Measurements from ENCODE around the gene PPCDC. TPM values are rescaled to one million over a fixed set of nuclear protein-coding genes. Genes with fewer than 3 reads are reported as not detected.

PPCDC gene
- polyA plus RNA-seq, 1 donor (not counting 4 experiments of a cell fraction or from before 2014, with no cell fraction given): 11.9 TPM

DNA sequence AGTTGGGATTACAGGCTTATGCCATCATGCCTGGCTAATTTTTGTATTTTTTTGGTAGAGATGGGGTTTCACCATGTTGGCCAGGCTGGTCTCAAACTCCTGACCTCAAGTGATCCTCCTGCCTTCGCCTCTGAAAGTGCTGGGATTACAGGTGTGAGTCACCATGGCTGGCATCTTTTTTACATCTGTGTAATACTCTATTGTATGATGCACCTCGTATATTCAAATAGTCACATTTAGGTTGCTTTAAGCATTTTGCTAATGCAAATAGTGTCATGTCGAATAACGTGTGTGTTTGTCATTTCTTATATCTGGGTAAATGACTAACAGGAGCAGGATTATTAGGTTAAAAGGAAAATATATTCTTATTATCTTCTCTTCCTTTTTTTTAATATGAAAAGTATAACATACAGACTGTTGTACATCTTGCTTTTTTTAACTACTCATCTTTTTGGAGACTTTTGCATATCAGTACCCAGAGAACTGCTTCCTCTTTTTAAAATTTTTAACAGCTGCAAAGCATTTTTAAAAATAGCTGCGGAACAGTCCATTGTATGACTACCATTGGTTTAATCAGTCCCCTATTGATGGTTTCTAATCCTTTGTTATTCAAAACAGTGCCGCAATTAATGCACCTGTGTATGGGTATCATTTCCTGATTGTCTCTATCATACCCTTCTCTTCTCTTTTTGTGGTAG is 14.6 kb upstream of the PPCDC start:
- no peak for FAIRE-seq
- Histone ChIP-seq H3K9ac (ENCODE audit: control insufficient read depth, extremely low read depth, insufficient read depth, low read length) (no peak overlapping the region), H3K9me3 (ENCODE audit: control insufficient read depth, low read depth, low read length) (no peaks in the 10 kb centered on the region), H3K4me3 (ENCODE audit: control insufficient read depth in 2 of 3, extremely low read depth in 1 of 3, insufficient read depth in 2 of 3, low read depth in 1 of 3, low read length in 3 of 3) (no peak overlapping the region), H3K4me1 (ENCODE audit: control insufficient read depth, extremely low read depth, insufficient read depth, low read length) (no peaks in the 10 kb centered on the region), H3K36me3 (ENCODE audit: control insufficient read depth in 2 of 2, extremely low read depth in 1 of 2, insufficient read depth in 2 of 2, low read length in 2 of 2) (no peaks in the 10 kb centered on the region), H3K4me2 (ENCODE audit: control insufficient read depth, extremely low read depth, insufficient read depth, low read depth, low read length) (no peak overlapping the region), H4K20me1 (ENCODE audit: control insufficient read depth, extremely low read depth, insufficient read depth, low read length) (no peaks in the 10 kb centered on the region), H3K27ac (ENCODE audit: control insufficient read depth, insufficient read depth, low read length) (no peak overlapping the region), H3K79me2 (ENCODE audit: control insufficient read depth, insufficient read depth, low read length) (no peaks in the 10 kb centered on the region), H3K9me1 (ENCODE audit: control insufficient read depth, extremely low read depth, insufficient read depth, low read length) (no peaks in the 10 kb centered on the region), H2AFZ (ENCODE audit: control insufficient read depth, low read length) (no peak overlapping the region), H3K27me3 (ENCODE audit: control insufficient read depth, extremely low read depth, insufficient read depth, low read length) (no peaks in the 10 kb centered on the region)
- dilution Hi-C loops (cut with MboI; ENCODE audit: extremely low pct_ligation_motif_present, low sequenced_read_pairs): no loop called here
- TF ChIP-seq, protein P1, sequence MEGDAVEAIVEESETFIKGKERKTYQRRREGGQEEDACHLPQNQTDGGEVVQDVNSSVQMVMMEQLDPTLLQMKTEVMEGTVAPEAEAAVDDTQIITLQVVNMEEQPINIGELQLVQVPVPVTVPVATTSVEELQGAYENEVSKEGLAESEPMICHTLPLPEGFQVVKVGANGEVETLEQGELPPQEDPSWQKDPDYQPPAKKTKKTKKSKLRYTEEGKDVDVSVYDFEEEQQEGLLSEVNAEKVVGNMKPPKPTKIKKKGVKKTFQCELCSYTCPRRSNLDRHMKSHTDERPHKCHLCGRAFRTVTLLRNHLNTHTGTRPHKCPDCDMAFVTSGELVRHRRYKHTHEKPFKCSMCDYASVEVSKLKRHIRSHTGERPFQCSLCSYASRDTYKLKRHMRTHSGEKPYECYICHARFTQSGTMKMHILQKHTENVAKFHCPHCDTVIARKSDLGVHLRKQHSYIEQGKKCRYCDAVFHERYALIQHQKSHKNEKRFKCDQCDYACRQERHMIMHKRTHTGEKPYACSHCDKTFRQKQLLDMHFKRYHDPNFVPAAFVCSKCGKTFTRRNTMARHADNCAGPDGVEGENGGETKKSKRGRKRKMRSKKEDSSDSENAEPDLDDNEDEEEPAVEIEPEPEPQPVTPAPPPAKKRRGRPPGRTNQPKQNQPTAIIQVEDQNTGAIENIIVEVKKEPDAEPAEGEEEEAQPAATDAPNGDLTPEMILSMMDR (optimal IDR thresholded peaks at IDR 0.05 in 1 of 3, IDR thresholded peaks at IDR 0.05 in 1 of 3, conservative IDR thresholded peaks at IDR 0.05 in 1 of 3; ENCODE audit: extremely low read depth in 1 of 3, insufficient read depth in 2 of 3, low read length in 3 of 3): no peak
- no peak for TF ChIP-seq EZH2 (IDR thresholded peaks at IDR 0.05; ENCODE audit: low read length)
- no peak for DNase-seq (ENCODE audit: low read depth, low spot score)

DNA sequence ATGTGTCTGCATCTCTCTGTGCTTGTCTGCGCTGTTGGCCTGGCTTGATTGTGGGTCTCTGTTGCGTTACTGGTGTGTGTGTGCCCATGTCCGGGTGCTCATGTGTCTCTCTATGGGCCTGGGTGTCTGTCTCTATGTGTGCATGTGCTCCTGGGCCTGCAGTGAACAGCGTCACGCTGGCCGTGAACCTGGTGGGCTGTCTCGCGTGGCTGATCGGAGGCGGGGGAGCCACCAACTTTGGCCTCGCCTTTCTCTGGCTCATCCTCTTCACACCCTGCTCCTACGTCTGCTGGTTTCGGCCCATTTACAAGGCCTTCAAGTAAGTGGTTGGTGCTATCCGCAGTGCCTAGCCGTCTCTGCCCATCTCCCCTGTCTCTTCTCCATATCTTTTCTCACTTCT is 7.0 kb upstream of the PPCDC start:
- no peak for FAIRE-seq

More for the DNA sequence above, 7.0 kb upstream of the PPCDC start:
- H3K27ac ChIP-seq (ENCODE audit: control insufficient read depth, insufficient read depth, low read length): no peak overlapping the region
- dilution Hi-C loops (cut with MboI; ENCODE audit: extremely low pct_ligation_motif_present, low sequenced_read_pairs): no loop called here
- no peak for DNase-seq (ENCODE audit: low read depth, low spot score)
- H3K27me3 ChIP-seq (ENCODE audit: control insufficient read depth, extremely low read depth, insufficient read depth, low read length): no peaks in the 10 kb centered on the region
- no peak overlapping the region for H3K9ac ChIP-seq (ENCODE audit: control insufficient read depth, extremely low read depth, insufficient read depth, low read length)
- H2AFZ ChIP-seq (ENCODE audit: control insufficient read depth, low read length): no peak overlapping the region
- no peaks in the 10 kb centered on the region for H4K20me1 ChIP-seq (ENCODE audit: control insufficient read depth, extremely low read depth, insufficient read depth, low read length)
- no peak overlapping the region for H3K4me3 ChIP-seq (ENCODE audit: control insufficient read depth in 2 of 3, extremely low read depth in 1 of 3, insufficient read depth in 2 of 3, low read depth in 1 of 3, low read length in 3 of 3)
- H3K9me3 ChIP-seq (ENCODE audit: control insufficient read depth, low read depth, low read length): no peaks in the 10 kb centered on the region
- TF ChIP-seq, protein P1 (optimal IDR thresholded peaks at IDR 0.05 in 1 of 3, IDR thresholded peaks at IDR 0.05 in 1 of 3, conservative IDR thresholded peaks at IDR 0.05 in 1 of 3; ENCODE audit: extremely low read depth in 1 of 3, insufficient read depth in 2 of 3, low read length in 3 of 3): no peak
- TF ChIP-seq EZH2 (IDR thresholded peaks at IDR 0.05; ENCODE audit: low read length): no peak
- H3K79me2 ChIP-seq (ENCODE audit: control insufficient read depth, insufficient read depth, low read length): no peaks in the 10 kb centered on the region
- no peaks in the 10 kb centered on the region for H3K36me3 ChIP-seq (ENCODE audit: control insufficient read depth in 2 of 2, extremely low read depth in 1 of 2, insufficient read depth in 2 of 2, low read length in 2 of 2)
- H3K9me1 ChIP-seq (ENCODE audit: control insufficient read depth, extremely low read depth, insufficient read depth, low read length): no peaks in the 10 kb centered on the region
- no peaks in the 10 kb centered on the region for H3K4me1 ChIP-seq (ENCODE audit: control insufficient read depth, extremely low read depth, insufficient read depth, low read length)
- H3K4me2 ChIP-seq (ENCODE audit: control insufficient read depth, extremely low read depth, insufficient read depth, low read depth, low read length): no peak overlapping the region

All from keratinocyte (primary cell).